SK-N-SH (cell line): ENCODE measurements around the gene CD46. TPM values are rescaled to one million over a fixed set of nuclear protein-coding genes. Genes with fewer than 3 reads are reported as not detected.

Experiments used
- CTCF ChIA-PET: fragments of 300-600, 350-600 bp; formaldehyde crosslinking; extraction: SDS; loops from one replicate; lab custom pipeline; 2021; lab: Yijun Ruan, JAX
- POLR2A ChIA-PET: fragments of 350-600 bp; sonication (Branson Sonifier 250); formaldehyde crosslinking; extraction: SDS; loops from one replicate; lab custom pipeline; 2020; ENCODE audit warnings: antibody characterized with exemption, inconsistent platforms; lab: Yijun Ruan, JAX
- DNase-seq: peaks from one replicate; pipeline ENCODE4 v3.0.0; 2012
- H2AFZ ChIP-seq: fragments of 200-600 bp; sonication (generic); 2 replicates; pipeline ENCODE4 v1.8.1; 2016; ENCODE audit warnings: antibody characterized with exemption, mild to moderate bottlenecking, low read depth
- H3F3A ChIP-seq: fragments of 200-600 bp; sonication (generic); replicated peaks from 2 replicates; pipeline ENCODE3; 2016; ENCODE audit warnings: antibody characterized with exemption, mild to moderate bottlenecking; ENCODE audit not compliant: insufficient read depth
- H3K27ac ChIP-seq, 2 experiments: fragments of 200-500 bp in 1 of 2; fragments of 200-600 bp in 1 of 2; sonication (Bioruptor generic) in 1 of 2; sonication (generic), shearing (Covaris generic) in 1 of 2; 2 replicates each; pipeline versions ENCODE4 v1.5.1 to v1.6.1; 2014 to 2016; ENCODE audit warnings: low read depth in 2 of 2, inconsistent platforms in 1 of 2, low read length in 1 of 2, mild to moderate bottlenecking in 1 of 2, mixed read lengths in 1 of 2
- H3K27me3 ChIP-seq: fragments of 200-600 bp; sonication (generic), shearing (Covaris generic); 2 replicates; pipeline ENCODE4 v1.6.1; 2016; ENCODE audit warnings: mixed run types; ENCODE audit not compliant: insufficient read depth
- H3K36me3 ChIP-seq, 2 experiments: fragments of 200-500 bp in 1 of 2; fragments of 200-600 bp in 1 of 2; sonication (Bioruptor generic) in 1 of 2; sonication (generic) in 1 of 2; replicated peaks in 1 of 2; 2 replicates each; pipeline versions ENCODE3 to v1.5.1; 2014 to 2016; ENCODE audit warnings: low read length in 1 of 2, mild to moderate bottlenecking in 1 of 2; ENCODE audit not compliant: insufficient read depth in 2 of 2, control insufficient read depth in 1 of 2
- H3K4me1 ChIP-seq, 2 experiments: fragments of 200-500 bp in 1 of 2; fragments of 200-600 bp in 1 of 2; sonication (Bioruptor generic) in 1 of 2; sonication (generic), shearing (Covaris generic) in 1 of 2; 2 replicates each; pipeline versions ENCODE4 v1.5.1 to v1.6.1; 2014 to 2016; ENCODE audit warnings: low read depth in 1 of 2, low read length in 1 of 2, mixed run types in 1 of 2; ENCODE audit not compliant: insufficient read depth in 2 of 2, control insufficient read depth in 1 of 2
- H3K4me2 ChIP-seq: fragments of 200-600 bp; sonication (generic), shearing (Covaris generic); 2 replicates; pipeline ENCODE4 v1.6.1; 2017; ENCODE audit warnings: mixed run types
- H3K4me3 ChIP-seq, 2 experiments: fragments of 200-500 bp in 1 of 2; fragments of 200-600 bp in 1 of 2; sonication (Bioruptor generic) in 1 of 2; sonication (generic), shearing (Covaris generic) in 1 of 2; 2 replicates each; pipeline versions ENCODE4 v1.5.1 to v1.8.1; 2014 to 2016; ENCODE audit warnings: low read depth in 2 of 2, inconsistent platforms in 1 of 2, low read length in 1 of 2, mild to moderate bottlenecking in 1 of 2, mixed read lengths in 1 of 2, moderate library complexity in 1 of 2
- H3K79me2 ChIP-seq: fragments of 200-600 bp; sonication (generic); 2 replicates; pipeline ENCODE4 v1.8.1; 2017; ENCODE audit warnings: mild to moderate bottlenecking; ENCODE audit not compliant: insufficient read depth
- H3K9ac ChIP-seq: fragments of 200-600 bp; sonication (generic); 2 replicates; pipeline ENCODE4 v1.6.1; 2017; ENCODE audit warnings: mixed run types
- H3K9me2 ChIP-seq: fragments of 200-600 bp; sonication (generic); 2 replicates; pipeline ENCODE4 v1.6.1; 2017; ENCODE audit warnings: mixed run types
- H3K9me3 ChIP-seq: fragments of 200-600 bp; sonication (generic); 2 replicates; pipeline ENCODE4 v1.6.1; 2017; ENCODE audit warnings: mixed run types, mild to moderate bottlenecking, moderate library complexity
- H4K20me1 ChIP-seq: fragments of 200-600 bp; sonication (generic); 2 replicates; pipeline ENCODE4 v1.6.1; 2017; ENCODE audit warnings: mild to moderate bottlenecking, mixed run types; ENCODE audit not compliant: insufficient read depth
- EP300 ChIP-seq, 2 experiments: IDR thresholded peaks; 2 replicates each; pipeline versions ENCODE4 v1.4.0 to v1.6.1; 2012; ENCODE audit warnings: borderline replicate concordance in 1 of 2, low read depth in 1 of 2, low read length in 1 of 2
- EZH2phosphoT487 ChIP-seq: fragments of 200-600 bp; sonication (generic); IDR thresholded peaks from 2 replicates; pipeline ENCODE4 v1.6.1; 2017; ENCODE audit warnings: low read depth, mixed run types, mild to moderate bottlenecking, antibody characterized with exemption, moderate library complexity, borderline replicate concordance
- FOSL2 ChIP-seq: IDR thresholded peaks from 2 replicates; pipeline ENCODE4 v1.4.0; 2012; ENCODE audit warnings: low read depth, mild to moderate bottlenecking, moderate library complexity, borderline replicate concordance
- FOXM1 ChIP-seq: IDR thresholded peaks from 2 replicates; pipeline ENCODE4 v1.4.0; 2012; ENCODE audit warnings: low read depth, mild to moderate bottlenecking
- GABPA ChIP-seq: IDR thresholded peaks from 2 replicates; pipeline ENCODE4 v1.4.0; 2012; ENCODE audit warnings: low read depth, mild to moderate bottlenecking
- GATA2 ChIP-seq: sonication (generic); formaldehyde crosslinking; IDR thresholded peaks from 2 replicates; pipeline ENCODE4 v1.5.0; 2020; ENCODE audit warnings: mild to moderate bottlenecking, missing genetic modification reagents
- MXI1 ChIP-seq: IDR thresholded peaks from 2 replicates; pipeline ENCODE4 v1.6.1; 2012; ENCODE audit warnings: mild to moderate bottlenecking, low read depth, low read length, improper control_type of control experiment
- NFIC ChIP-seq: IDR thresholded peaks from 2 replicates; pipeline ENCODE4 v1.4.0; 2012; ENCODE audit warnings: borderline replicate concordance
- NRF1 ChIP-seq: IDR thresholded peaks from 2 replicates; pipeline ENCODE4 v1.6.1; 2012; ENCODE audit warnings: low read depth, mild to moderate bottlenecking, low read length
- POLR2AphosphoS5 ChIP-seq: IDR thresholded peaks from 2 replicates; pipeline ENCODE4 v1.6.1; 2012; ENCODE audit warnings: low read depth, low read length
- RCOR1 ChIP-seq: fragments of 150-350 bp; IDR thresholded peaks from 2 replicates; pipeline ENCODE4 v1.6.1; 2017; ENCODE audit warnings: antibody characterized with exemption, low read length
- RFX5 ChIP-seq: IDR thresholded peaks from 2 replicates; pipeline ENCODE4 v1.6.1; 2012; ENCODE audit warnings: mild to moderate bottlenecking, improper control_type of control experiment, low read length
- RXRA ChIP-seq: IDR thresholded peaks from 2 replicates; pipeline ENCODE4 v1.4.0; 2012; ENCODE audit warnings: low read depth, mild to moderate bottlenecking, borderline replicate concordance
- SIN3A ChIP-seq: IDR thresholded peaks from 2 replicates; pipeline ENCODE4 v1.6.1; 2012; ENCODE audit warnings: low read depth, mild to moderate bottlenecking, low read length, moderate library complexity, borderline replicate concordance
- SMC3 ChIP-seq: IDR thresholded peaks from 2 replicates; pipeline ENCODE4 v1.6.1; 2012; ENCODE audit warnings: low read depth, low read length, improper control_type of control experiment
- TCF12 ChIP-seq: IDR thresholded peaks from 2 replicates; pipeline ENCODE4 v1.4.0; 2012
- WGBS: methylation state at CpG from one replicate; pipeline ENCODE4 v1.1.6; 2017; ENCODE audit warnings: low lambda C conversion rate; 5-methylcytosine and 5-hydroxymethylcytosine counted together
- polyA plus RNA-seq, 3 experiments: library from polyadenylated mRNA; depleted of rRNA; stranded (reverse); fragments of >200 nt; gene quantifications; 2 replicates each; pipeline ENCODE4 v1.2.3, GENCODE V29; 2012
- TF ChIP-seq, protein P1 (sequence below): IDR thresholded peaks from 2 replicates; pipeline ENCODE4; 2012
- TF ChIP-seq, protein P2 (sequence below): IDR thresholded peaks from 2 replicates; pipeline ENCODE4 v1.4.0; 2012; ENCODE audit warnings: low read depth, borderline replicate concordance
- TF ChIP-seq, protein P3 (sequence below): IDR thresholded peaks from 2 replicates; pipeline ENCODE4 v1.4.0; 2012; ENCODE audit warnings: low read depth, borderline replicate concordance
- TF ChIP-seq, protein P4 (sequence below): fragments of 200-600 bp; sonication (generic); IDR thresholded peaks from 2 replicates; pipeline ENCODE4 v1.6.1; 2017; ENCODE audit warnings: antibody characterized with exemption, mild to moderate bottlenecking, moderate library complexity
- TF ChIP-seq, protein P5 (sequence below): fragments of 150-350 bp; IDR thresholded peaks from 2 replicates; pipeline ENCODE4 v1.6.1; 2017; ENCODE audit warnings: antibody characterized with exemption, low read length, low read depth, borderline replicate concordance

CD46 gene
- polyA plus RNA-seq, 1 of the 3 experiments (the other 2 are of a cell fraction), result 56.0 TPM

DNA sequence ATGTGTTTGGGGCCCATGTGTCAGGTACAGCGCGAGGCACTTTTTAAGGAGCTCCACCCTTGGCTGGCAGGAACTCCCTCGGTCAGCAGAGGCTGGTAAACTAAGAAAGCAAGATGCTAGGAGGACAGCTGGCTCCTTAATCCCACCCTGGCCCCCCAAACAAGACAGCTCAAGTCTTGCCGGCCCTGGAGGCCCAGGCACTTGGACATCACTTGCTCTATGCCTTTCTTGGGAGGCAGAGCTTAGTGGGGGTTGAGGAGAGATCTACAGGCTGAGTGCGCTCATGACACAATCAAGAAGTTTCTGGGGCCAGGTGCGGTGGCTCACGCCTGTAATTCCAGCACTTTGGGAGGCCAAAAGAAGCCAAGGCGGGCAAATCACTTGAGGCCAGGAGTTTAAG is 80.9 kb downstream of the CD46 start:
- peaks cover 0 to 2% of the 10 kb centered on the region in 2 experiments for H3K36me3 ChIP-seq
- no peak for DNase-seq
- TF ChIP-seq NRF1 (no peak), GABPA (no peak), NFIC (no peak), RXRA (no peak), POLR2AphosphoS5 (no peak), FOXM1 (no peak), SIN3A (no peak)
- TF ChIP-seq, protein P1, sequence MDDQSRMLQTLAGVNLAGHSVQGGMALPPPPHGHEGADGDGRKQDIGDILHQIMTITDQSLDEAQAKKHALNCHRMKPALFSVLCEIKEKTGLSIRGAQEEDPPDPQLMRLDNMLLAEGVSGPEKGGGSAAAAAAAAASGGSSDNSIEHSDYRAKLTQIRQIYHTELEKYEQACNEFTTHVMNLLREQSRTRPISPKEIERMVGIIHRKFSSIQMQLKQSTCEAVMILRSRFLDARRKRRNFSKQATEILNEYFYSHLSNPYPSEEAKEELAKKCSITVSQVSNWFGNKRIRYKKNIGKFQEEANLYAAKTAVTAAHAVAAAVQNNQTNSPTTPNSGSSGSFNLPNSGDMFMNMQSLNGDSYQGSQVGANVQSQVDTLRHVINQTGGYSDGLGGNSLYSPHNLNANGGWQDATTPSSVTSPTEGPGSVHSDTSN, result no peak
- TF ChIP-seq, protein P2, sequence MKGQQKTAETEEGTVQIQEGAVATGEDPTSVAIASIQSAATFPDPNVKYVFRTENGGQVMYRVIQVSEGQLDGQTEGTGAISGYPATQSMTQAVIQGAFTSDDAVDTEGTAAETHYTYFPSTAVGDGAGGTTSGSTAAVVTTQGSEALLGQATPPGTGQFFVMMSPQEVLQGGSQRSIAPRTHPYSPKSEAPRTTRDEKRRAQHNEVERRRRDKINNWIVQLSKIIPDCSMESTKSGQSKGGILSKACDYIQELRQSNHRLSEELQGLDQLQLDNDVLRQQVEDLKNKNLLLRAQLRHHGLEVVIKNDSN, result no peak
- H3K4me1 ChIP-seq, result peaks cover 0 to 13% of the 10 kb centered on the region in 2 experiments; a peak in 2 of 4 replicates
- no peak overlapping the region for H2AFZ ChIP-seq
- H3K79me2 ChIP-seq, result no peaks in the 10 kb centered on the region
- WGBS, result 95% methylated on average over 8 of the region's 8 CpGs
- H3K9ac ChIP-seq, result no peak overlapping the region
- H3K27ac ChIP-seq, result no peak overlapping the region
- H3K9me3 ChIP-seq, result no peaks in the 10 kb centered on the region
- H3K9me2 ChIP-seq, result no peaks in the 10 kb centered on the region
- H3K27me3 ChIP-seq, result no peaks in the 10 kb centered on the region
- H3K4me3 ChIP-seq, result no peak overlapping the region
- H3F3A ChIP-seq, result no peaks in the 10 kb centered on the region
- no peak overlapping the region for H3K4me2 ChIP-seq
- ChIA-PET CTCF (interaction anchor here (0.7 to 7.0 kb wide), 3 partner anchors 21 to 52 kb away, joined by 3 to 82 read pairs (median 3); no protein-coding TSS in a partner anchor), POLR2A (no interaction called here)
- no peaks in the 10 kb centered on the region for H4K20me1 ChIP-seq

DNA sequence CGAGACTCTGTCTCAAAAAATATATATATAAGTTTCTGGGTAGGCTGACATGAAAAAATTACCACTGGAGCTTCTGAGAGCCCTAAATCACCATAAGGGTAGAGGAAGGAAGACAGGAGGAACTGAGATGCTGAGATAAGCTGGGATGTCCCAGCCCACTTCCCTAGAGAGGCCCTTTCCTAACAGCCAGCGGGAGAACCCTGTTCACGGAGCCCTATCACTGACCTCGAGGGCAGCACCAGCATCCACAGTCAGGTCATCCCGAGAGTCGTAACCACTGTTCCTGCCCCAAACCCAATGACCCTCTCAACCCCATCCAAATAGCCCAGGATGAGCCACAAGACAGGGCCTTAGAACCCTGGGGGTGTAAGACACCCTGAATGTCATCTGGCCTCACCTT is 81.5 kb downstream of the CD46 start:
- Histone ChIP-seq H3K36me3 (peaks cover 0 to 2% of the 10 kb centered on the region in 2 experiments), H3K4me2 (no peak overlapping the region), H3K4me3 (no peak overlapping the region), H3K27me3 (no peaks in the 10 kb centered on the region), H3K9ac (no peak overlapping the region), H3K79me2 (no peaks in the 10 kb centered on the region), H3K4me1 (peaks cover 0 to 14% of the 10 kb centered on the region in 2 experiments; a peak in 2 of 4 replicates), H4K20me1 (no peaks in the 10 kb centered on the region), H3K9me2 (no peaks in the 10 kb centered on the region), H2AFZ (no peak overlapping the region), H3K9me3 (no peaks in the 10 kb centered on the region), H3K27ac (no peak overlapping the region), H3F3A (no peaks in the 10 kb centered on the region)
- TF ChIP-seq, protein P3, sequence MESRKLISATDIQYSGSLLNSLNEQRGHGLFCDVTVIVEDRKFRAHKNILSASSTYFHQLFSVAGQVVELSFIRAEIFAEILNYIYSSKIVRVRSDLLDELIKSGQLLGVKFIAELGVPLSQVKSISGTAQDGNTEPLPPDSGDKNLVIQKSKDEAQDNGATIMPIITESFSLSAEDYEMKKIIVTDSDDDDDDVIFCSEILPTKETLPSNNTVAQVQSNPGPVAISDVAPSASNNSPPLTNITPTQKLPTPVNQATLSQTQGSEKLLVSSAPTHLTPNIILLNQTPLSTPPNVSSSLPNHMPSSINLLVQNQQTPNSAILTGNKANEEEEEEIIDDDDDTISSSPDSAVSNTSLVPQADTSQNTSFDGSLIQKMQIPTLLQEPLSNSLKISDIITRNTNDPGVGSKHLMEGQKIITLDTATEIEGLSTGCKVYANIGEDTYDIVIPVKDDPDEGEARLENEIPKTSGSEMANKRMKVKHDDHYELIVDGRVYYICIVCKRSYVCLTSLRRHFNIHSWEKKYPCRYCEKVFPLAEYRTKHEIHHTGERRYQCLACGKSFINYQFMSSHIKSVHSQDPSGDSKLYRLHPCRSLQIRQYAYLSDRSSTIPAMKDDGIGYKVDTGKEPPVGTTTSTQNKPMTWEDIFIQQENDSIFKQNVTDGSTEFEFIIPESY, result no peak
- TF ChIP-seq, protein P4, sequence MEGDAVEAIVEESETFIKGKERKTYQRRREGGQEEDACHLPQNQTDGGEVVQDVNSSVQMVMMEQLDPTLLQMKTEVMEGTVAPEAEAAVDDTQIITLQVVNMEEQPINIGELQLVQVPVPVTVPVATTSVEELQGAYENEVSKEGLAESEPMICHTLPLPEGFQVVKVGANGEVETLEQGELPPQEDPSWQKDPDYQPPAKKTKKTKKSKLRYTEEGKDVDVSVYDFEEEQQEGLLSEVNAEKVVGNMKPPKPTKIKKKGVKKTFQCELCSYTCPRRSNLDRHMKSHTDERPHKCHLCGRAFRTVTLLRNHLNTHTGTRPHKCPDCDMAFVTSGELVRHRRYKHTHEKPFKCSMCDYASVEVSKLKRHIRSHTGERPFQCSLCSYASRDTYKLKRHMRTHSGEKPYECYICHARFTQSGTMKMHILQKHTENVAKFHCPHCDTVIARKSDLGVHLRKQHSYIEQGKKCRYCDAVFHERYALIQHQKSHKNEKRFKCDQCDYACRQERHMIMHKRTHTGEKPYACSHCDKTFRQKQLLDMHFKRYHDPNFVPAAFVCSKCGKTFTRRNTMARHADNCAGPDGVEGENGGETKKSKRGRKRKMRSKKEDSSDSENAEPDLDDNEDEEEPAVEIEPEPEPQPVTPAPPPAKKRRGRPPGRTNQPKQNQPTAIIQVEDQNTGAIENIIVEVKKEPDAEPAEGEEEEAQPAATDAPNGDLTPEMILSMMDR, result no peak
- no peak for TF ChIP-seq RCOR1
- no peak for TF ChIP-seq SMC3
- no peak for TF ChIP-seq EP300 (IDR thresholded peaks at IDR 0.05; ENCODE audit: borderline replicate concordance in 1 of 2, low read depth in 1 of 2, low read length in 1 of 2)
- no peak for TF ChIP-seq RFX5
- no peak for TF ChIP-seq GATA2 (CRISPR knock-in tag)
- TF ChIP-seq, protein P1, result no peak
- no peak for TF ChIP-seq EZH2phosphoT487
- TF ChIP-seq FOSL2, result no peak
- no peak for TF ChIP-seq TCF12
- TF ChIP-seq, protein P5, sequence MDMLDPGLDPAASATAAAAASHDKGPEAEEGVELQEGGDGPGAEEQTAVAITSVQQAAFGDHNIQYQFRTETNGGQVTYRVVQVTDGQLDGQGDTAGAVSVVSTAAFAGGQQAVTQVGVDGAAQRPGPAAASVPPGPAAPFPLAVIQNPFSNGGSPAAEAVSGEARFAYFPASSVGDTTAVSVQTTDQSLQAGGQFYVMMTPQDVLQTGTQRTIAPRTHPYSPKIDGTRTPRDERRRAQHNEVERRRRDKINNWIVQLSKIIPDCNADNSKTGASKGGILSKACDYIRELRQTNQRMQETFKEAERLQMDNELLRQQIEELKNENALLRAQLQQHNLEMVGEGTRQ, result no peak
- no peak for TF ChIP-seq NFIC
- TF ChIP-seq MXI1, result no peak
- 100% methylated on average over 2 of the region's 6 CpGs for WGBS
- ChIA-PET POLR2A (no interaction called here), CTCF (interaction anchor here (7.0 kb wide), 1 partner anchor 38 kb away, joined by 82 read pairs; no protein-coding TSS in a partner anchor)
- no peak for DNase-seq
